ENCODE measurements around the gene CANX.

Gene CANX

GRCh38 chr5:179759581-179760551 is 61.1 kb downstream of the CANX start:
- Histone ChIP-seq H3K9me3 (ENCODE audit: low read depth, low read length) (no peaks in the 10 kb centered on the region), H3K36me3 (ENCODE audit: insufficient read depth, low read length) (no peaks in the 10 kb centered on the region), H3K9ac (ENCODE audit: insufficient read length) (no peak overlapping the region), H3K4me3 (no peak overlapping the region), H3K27ac (no peak overlapping the region)
- DNase-seq (ENCODE audit: low read depth, low spot score) = no peak
- TF ChIP-seq EZH2 (IDR thresholded peaks at IDR 0.05) = no peak
- no peak for TF ChIP-seq FOXP2 (optimal IDR thresholded peaks at IDR 0.05; ENCODE audit: control extremely low read depth, extremely low read length, insufficient read depth)
- no peak for TF ChIP-seq POLR2AphosphoS5 (IDR thresholded peaks at IDR 0.05; ENCODE audit: borderline replicate concordance, low read depth, low read length)

DNA sequence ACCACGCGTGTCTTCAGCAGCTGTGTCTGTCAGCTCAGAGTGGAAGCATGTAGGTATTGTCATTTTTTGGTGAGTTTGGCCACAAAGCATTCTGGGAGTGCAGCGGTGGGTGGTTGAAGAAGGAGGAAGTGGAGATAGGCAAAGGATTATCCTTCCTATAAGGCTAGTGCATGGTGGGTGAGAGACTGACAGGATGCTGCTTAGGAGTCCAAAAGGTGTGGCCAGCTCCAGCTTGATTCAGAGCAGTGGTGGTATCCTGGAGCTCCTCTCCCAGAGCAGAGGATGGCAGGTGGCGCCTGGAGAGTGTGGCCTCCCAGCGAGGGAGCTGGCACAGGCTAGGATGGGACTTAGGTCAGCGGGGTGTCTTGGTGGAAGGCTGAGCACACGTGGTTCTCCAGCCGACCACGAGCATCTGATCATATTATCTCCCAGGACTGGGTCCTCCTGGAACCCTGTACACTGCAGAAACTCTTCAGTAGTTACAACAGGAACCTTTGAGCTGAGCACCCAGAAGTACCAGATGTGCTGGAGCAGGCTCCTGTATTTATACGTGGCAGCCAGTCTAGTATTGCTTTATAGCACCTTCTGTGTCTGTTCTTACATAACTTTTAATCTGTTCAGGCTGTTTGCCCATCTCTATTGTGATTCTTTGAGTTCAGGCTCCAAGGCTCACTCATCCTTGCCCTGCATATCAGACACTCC is 63.5 kb downstream of the CANX start:
- Histone ChIP-seq H3K36me3 (ENCODE audit: insufficient read depth, low read length) (peaks cover 23% of the 10 kb centered on the region), H3K27ac (peak overlapping the region; percentile 81), H3K9me3 (ENCODE audit: low read depth, low read length) (no peaks in the 10 kb centered on the region), H3K9ac (ENCODE audit: insufficient read length) (no peak overlapping the region), H3K4me3 (peak overlapping the region; percentile 19; the same call in 1 of the 2 replicates)
- TF ChIP-seq EZH2 (IDR thresholded peaks at IDR 0.05) = no peak
- no peak for TF ChIP-seq POLR2AphosphoS5 (IDR thresholded peaks at IDR 0.05; ENCODE audit: borderline replicate concordance, low read depth, low read length)
- TF ChIP-seq FOXP2 (optimal IDR thresholded peaks at IDR 0.05; ENCODE audit: control extremely low read depth, extremely low read length, insufficient read depth) = no peak
- DNase-seq (ENCODE audit: low read depth, low spot score) = no peak

DNA sequence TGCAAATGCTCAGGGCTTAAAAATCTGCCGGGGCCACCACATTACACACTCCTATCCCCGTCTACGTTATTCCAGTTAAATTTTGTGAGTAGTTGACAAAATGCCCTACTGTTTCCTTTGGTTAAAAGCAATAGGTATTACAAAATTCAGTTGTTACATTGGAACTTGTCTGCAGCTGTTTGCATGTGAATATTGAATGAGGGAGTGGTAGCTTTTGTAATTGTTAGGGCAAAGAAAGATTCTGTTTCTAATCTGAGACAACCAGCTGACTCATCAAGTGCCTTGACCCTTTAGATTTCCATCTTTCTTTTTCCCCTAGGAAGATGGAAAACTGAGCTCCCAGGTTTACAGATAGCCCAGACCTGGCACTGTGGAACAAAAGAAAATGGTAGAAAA is 64.0 kb downstream of the CANX start:
- H3K9ac ChIP-seq (ENCODE audit: insufficient read length) = no peak overlapping the region
- no peak for TF ChIP-seq FOXP2 (optimal IDR thresholded peaks at IDR 0.05; ENCODE audit: control extremely low read depth, extremely low read length, insufficient read depth)
- TF ChIP-seq EZH2 (IDR thresholded peaks at IDR 0.05) = no peak
- no peak for TF ChIP-seq POLR2AphosphoS5 (IDR thresholded peaks at IDR 0.05; ENCODE audit: borderline replicate concordance, low read depth, low read length)
- H3K36me3 ChIP-seq (ENCODE audit: insufficient read depth, low read length) = peaks cover 28% of the 10 kb centered on the region
- peak overlapping the region; percentile 19; the same call in 1 of the 2 replicates for H3K4me3 ChIP-seq
- no peak for DNase-seq (ENCODE audit: low read depth, low spot score)
- no peaks in the 10 kb centered on the region for H3K9me3 ChIP-seq (ENCODE audit: low read depth, low read length)
- H3K27ac ChIP-seq = peak overlapping the region; percentile 81

GRCh38 chr5:179763215-179763945 is 64.6 kb downstream of the CANX start:
- peak; percentile 8 for DNase-seq (ENCODE audit: low read depth, low spot score)
- no peak overlapping the region for H3K9ac ChIP-seq (ENCODE audit: insufficient read length)
- TF ChIP-seq EZH2 (IDR thresholded peaks at IDR 0.05) = no peak
- TF ChIP-seq FOXP2 (optimal IDR thresholded peaks at IDR 0.05; ENCODE audit: control extremely low read depth, extremely low read length, insufficient read depth) = no peak
- no peak for TF ChIP-seq POLR2AphosphoS5 (IDR thresholded peaks at IDR 0.05; ENCODE audit: borderline replicate concordance, low read depth, low read length)

DNA sequence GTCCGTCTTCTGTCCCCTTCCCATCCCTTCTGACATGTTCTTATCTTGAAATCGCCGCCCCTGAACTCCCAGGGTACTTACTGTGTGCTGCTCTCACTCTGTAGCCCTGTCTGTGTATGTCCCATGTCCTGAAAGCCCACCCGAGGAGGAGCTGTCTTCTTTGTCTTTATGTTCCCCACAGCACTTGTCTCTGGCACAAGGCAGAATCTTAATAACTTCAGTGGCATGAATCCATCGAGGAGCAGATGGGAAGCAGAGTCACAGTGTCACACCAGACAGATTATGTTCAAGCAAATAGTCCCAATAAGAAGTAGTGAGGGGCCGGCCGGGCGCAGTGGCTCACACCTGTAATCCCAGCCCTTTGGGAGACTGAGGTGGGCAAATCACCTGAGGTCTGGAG is 65.3 kb downstream of the CANX start:
- Histone ChIP-seq H3K4me3 (no peak overlapping the region), H3K9ac (ENCODE audit: insufficient read length) (no peak overlapping the region), H3K9me3 (ENCODE audit: low read depth, low read length) (no peaks in the 10 kb centered on the region), H3K27ac (no peak overlapping the region), H3K36me3 (ENCODE audit: insufficient read depth, low read length) (peaks cover 38% of the 10 kb centered on the region)
- DNase-seq (ENCODE audit: low read depth, low spot score) = no peak
- no peak for TF ChIP-seq FOXP2 (optimal IDR thresholded peaks at IDR 0.05; ENCODE audit: control extremely low read depth, extremely low read length, insufficient read depth)
- no peak for TF ChIP-seq EZH2 (IDR thresholded peaks at IDR 0.05)
- TF ChIP-seq POLR2AphosphoS5 (IDR thresholded peaks at IDR 0.05; ENCODE audit: borderline replicate concordance, low read depth, low read length) = no peak

More at GRCh38 chr5:179763215-179763945, 64.6 kb downstream of the CANX start:
- H3K4me3 ChIP-seq = no peak overlapping the region
- H3K36me3 ChIP-seq (ENCODE audit: insufficient read depth, low read length) = peaks cover 31% of the 10 kb centered on the region
- H3K27ac ChIP-seq = peak overlapping the region; percentile 81; the same call in 1 of the 2 replicates
- no peaks in the 10 kb centered on the region for H3K9me3 ChIP-seq (ENCODE audit: low read depth, low read length)

DNA sequence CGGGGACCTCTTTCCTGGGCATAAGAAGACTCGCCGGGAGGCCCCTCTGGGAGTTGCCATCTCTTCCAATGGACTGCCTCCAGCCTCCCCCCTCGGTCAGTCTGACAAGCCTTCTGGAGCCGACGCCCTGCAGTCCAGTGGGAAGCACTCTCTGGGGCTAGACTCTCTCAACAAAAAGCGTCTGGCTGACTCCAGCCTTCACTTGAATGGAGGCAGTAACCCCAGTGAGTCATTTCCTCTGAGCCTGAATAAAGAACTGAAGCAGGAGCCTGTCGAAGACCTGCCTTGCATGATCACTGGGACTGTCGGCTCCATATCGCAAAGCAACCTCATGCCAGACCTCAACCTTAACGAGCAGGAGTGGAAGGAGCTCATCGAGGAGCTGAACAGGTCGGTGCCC is 66.6 kb downstream of the CANX start:
- no peak for DNase-seq (ENCODE audit: low read depth, low spot score)
- Histone ChIP-seq H3K4me3 (no peak overlapping the region), H3K9me3 (ENCODE audit: low read depth, low read length) (no peaks in the 10 kb centered on the region), H3K27ac (no peak overlapping the region), H3K36me3 (ENCODE audit: insufficient read depth, low read length) (peaks cover 49% of the 10 kb centered on the region), H3K9ac (ENCODE audit: insufficient read length) (no peak overlapping the region)
- TF ChIP-seq FOXP2 (optimal IDR thresholded peaks at IDR 0.05; ENCODE audit: control extremely low read depth, extremely low read length, insufficient read depth) = no peak
- TF ChIP-seq POLR2AphosphoS5 (IDR thresholded peaks at IDR 0.05; ENCODE audit: borderline replicate concordance, low read depth, low read length) = no peak
- no peak for TF ChIP-seq EZH2 (IDR thresholded peaks at IDR 0.05)

GRCh38 chr5:179766021-179766725 is 67.4 kb downstream of the CANX start:
- Histone ChIP-seq H3K4me3 (no peak overlapping the region), H3K9ac (ENCODE audit: insufficient read length) (no peak overlapping the region), H3K27ac (no peak overlapping the region), H3K36me3 (ENCODE audit: insufficient read depth, low read length) (peaks cover 57% of the 10 kb centered on the region), H3K9me3 (ENCODE audit: low read depth, low read length) (no peaks in the 10 kb centered on the region)
- no peak for TF ChIP-seq FOXP2 (optimal IDR thresholded peaks at IDR 0.05; ENCODE audit: control extremely low read depth, extremely low read length, insufficient read depth)
- no peak for TF ChIP-seq EZH2 (IDR thresholded peaks at IDR 0.05)
- TF ChIP-seq POLR2AphosphoS5 (IDR thresholded peaks at IDR 0.05; ENCODE audit: borderline replicate concordance, low read depth, low read length) = no peak
- no peak for DNase-seq (ENCODE audit: low read depth, low spot score)

All from SK-N-MC (cell line).